Body of pancreas (tissue), 4 donors: ENCODE data around the gene BLOC1S3.

Source experiments
- POLR2A ChIP-seq, 3 donors: fragments of 450-650 bp; IDR thresholded peaks; one replicate each; pipeline ENCODE4 v1.6.1; 2016; ENCODE audit warnings: antibody characterized with exemption in 3 of 3, mild to moderate bottlenecking in 2 of 3
- TF ChIP-seq, protein P1 (sequence below), 7 experiments: fragments of 450-650 bp in 4 of 7; fragments of 200-600 bp in 3 of 7; sonication (generic) in 3 of 7; IDR thresholded peaks; one replicate each; pipeline ENCODE4 v1.5.1; 2016 to 2019; ENCODE audit warnings: antibody characterized with exemption in 7 of 7

DNA sequence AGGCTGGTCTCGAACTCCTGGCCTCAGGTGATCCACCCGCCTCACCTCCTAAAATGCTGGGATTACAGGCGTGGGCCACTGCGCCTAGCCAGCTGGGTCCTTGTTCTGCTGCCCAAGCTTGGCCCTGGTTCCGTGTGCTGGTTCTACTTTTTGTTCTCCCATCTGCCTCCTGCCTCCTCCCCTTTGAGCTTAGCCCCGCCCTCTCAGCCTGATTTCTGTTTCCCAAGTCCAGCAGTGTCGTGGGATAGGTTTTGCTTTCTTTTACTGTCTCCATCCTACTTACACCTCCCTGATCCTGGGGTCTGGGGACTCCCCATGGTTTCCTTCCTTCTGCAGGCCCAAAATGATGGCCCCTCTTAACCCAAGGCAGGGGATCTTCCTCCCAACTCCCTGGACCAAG is 2.4 kb downstream of the BLOC1S3 start:
- TF ChIP-seq, protein P1, sequence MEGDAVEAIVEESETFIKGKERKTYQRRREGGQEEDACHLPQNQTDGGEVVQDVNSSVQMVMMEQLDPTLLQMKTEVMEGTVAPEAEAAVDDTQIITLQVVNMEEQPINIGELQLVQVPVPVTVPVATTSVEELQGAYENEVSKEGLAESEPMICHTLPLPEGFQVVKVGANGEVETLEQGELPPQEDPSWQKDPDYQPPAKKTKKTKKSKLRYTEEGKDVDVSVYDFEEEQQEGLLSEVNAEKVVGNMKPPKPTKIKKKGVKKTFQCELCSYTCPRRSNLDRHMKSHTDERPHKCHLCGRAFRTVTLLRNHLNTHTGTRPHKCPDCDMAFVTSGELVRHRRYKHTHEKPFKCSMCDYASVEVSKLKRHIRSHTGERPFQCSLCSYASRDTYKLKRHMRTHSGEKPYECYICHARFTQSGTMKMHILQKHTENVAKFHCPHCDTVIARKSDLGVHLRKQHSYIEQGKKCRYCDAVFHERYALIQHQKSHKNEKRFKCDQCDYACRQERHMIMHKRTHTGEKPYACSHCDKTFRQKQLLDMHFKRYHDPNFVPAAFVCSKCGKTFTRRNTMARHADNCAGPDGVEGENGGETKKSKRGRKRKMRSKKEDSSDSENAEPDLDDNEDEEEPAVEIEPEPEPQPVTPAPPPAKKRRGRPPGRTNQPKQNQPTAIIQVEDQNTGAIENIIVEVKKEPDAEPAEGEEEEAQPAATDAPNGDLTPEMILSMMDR (IDR thresholded peaks at IDR 0.05), result no peak
- no peak for TF ChIP-seq POLR2A (IDR thresholded peaks at IDR 0.05)
